Activated naive CD4-positive, alpha-beta T cell treated with anti-CD3 and anti-CD28 coated beads, Interleukin-2, amount 50 U/mL, for 16 hours (primary cell): ENCODE results near the gene POLR2F.

Source experiments
- DNase-seq: peaks from one replicate; pipeline ENCODE4 v3.0.0-alpha.2; 2020

Gene POLR2F

DNA sequence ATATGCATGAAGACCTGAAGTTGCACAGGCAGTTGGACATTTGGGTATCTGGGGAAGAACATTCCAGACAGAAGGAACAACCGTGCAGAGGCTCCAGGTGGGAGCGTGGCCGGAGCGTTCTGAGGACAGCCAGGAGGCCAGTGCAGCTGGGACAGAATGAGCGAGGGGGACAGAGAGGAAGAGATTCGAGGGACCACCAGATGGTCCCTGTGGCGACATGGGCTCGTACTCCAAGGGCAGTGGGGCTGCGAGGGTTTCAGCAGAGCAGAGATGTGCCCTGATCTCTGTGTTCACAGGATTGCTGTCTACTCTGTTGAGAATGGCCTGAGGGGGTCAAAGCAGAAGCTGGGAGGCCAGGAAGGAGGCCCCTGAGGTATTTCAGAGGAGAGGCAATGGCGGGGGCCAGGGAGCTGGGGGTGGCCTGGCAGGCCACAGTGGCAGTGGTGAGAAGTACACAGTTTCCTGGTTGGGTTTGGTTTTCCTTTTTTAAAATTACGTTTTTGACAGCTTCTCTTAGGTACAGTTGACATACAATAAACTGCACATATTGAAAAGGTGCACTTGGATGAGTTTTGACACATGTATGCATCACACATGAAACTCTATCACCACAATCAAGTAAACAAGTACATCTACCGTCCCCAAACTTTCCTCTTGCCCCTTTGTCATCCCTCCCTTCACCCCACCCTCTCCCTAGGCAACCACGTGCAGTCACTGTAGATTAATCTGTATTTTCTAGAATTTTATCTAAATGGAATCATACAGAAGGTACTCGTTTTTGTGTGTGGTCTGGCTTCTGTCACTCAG lies 55.7 kb downstream of the POLR2F start:
- DNase-seq = no peak

DNA sequence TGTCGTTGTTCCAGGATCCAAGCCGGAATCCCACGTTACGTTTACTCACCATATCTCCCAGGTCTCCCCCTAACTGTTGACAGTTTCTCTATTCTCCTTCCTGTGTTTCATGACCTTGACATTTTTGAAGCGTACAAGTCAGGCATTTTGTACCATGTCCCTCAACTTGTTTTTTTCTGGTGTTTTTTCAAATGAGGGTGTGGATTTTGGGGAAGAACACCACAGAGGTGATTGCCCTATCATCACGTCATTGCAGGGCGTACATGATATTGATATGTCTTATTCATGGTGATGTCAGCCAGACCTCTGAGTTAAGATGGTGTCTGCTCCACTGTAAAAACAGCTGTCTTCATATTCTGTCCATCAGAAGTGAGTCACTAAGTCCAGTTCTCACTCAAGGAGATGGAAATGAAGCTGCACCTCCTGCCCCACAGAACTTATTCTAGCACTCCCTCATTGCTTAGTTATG lies 59.1 kb downstream of the POLR2F start:
- DNase-seq = no peak

DNA sequence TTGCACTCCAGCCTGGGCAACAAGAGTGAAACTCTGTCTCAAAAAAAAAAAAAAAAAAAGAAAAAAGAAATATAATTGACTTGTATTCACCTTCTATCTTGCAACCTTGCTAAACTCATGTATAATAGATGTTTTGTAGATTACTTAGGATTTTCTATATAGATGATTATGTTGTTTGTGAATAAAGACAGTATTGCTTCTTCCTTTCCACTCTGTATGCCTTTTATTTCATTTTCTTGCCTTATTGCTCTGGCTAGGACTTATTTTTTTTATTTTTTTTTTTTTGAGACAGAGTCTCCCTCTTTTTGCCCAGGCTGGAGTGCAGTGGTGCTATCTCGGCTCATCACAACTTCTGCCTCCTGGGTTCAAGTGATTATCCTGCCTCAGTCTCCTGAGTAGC lies 60.6 kb downstream of the POLR2F start:
- no peak for DNase-seq

DNA sequence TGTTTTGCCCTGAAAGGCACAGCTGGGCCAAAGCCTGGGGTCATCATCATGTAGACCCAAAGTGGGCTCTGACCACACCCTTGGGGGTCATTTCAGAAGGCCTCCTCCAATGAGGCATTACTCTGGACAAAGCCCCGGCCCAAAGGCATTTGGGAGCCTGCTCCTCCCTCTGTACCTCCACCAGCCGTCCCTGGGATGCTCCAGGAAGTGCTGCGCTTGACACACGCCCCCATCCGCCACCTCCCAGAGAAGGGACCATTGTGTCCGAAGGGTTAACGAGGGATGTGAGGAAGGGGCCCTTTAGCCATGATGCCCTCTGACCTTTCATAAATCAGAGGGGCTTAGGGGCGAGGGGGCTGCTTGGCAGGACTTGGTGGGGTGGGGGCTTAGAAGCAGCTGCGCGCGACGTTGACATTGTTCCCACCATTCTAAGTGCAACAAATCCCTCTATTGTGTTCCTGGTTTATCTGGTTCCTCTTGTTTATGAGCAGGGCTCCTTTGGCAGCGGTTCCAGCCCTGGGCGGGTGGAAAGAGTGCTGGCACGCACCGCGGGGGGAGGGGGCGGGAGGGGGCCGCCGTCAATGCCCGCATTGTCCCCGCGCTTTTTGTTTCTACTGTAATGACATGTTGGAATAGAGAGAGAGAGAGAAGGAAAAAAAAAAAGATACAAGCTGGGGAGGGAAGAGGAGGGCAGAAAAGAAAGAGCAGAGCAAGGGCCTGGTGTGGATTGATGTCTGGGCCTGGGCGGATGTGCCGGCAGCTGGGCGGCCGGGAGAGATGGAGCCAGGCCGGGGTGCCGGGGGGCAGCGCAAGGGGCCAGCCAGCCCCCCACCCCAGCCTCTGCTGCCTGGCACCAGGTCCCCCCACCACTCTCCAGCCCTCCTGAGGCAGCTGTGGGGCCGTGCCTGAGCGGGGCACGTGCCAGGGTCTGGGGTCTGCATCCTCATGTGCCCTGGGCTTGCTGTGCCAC lies 63.0 kb downstream of the POLR2F start:
- DNase-seq = no peak

DNA sequence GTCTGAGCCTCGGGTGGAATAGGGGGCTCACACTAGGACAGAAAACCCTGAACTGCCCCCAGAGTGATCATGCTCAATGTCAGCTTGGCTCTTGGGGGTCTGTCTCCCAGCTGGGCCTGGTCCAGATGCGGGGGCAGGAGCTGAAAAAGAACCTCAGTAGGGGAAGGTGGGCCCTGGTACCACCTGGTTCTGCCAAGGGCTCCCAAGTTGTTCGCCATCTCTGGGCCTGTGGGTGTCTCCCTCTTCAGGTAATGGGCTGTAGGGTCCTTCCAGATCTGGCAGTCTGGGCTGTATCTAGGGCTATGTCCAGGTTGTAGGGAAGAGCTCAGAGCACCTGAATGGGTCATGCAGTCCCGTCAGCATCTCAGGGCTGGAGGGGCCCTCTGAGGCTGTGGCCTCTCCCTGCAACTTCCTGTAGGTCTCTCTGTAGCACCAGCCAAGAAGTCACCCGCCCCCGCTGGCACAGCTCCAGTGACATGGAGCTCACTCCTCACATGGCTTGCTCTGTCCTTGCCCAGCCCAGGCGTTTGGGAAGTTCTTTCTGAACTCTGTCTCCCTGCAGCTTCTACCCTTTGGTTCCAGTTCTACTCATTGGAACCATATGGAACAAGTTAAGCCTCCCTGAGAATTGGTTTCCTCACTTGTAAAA lies 63.9 kb downstream of the POLR2F start:
- DNase-seq = no peak

DNA sequence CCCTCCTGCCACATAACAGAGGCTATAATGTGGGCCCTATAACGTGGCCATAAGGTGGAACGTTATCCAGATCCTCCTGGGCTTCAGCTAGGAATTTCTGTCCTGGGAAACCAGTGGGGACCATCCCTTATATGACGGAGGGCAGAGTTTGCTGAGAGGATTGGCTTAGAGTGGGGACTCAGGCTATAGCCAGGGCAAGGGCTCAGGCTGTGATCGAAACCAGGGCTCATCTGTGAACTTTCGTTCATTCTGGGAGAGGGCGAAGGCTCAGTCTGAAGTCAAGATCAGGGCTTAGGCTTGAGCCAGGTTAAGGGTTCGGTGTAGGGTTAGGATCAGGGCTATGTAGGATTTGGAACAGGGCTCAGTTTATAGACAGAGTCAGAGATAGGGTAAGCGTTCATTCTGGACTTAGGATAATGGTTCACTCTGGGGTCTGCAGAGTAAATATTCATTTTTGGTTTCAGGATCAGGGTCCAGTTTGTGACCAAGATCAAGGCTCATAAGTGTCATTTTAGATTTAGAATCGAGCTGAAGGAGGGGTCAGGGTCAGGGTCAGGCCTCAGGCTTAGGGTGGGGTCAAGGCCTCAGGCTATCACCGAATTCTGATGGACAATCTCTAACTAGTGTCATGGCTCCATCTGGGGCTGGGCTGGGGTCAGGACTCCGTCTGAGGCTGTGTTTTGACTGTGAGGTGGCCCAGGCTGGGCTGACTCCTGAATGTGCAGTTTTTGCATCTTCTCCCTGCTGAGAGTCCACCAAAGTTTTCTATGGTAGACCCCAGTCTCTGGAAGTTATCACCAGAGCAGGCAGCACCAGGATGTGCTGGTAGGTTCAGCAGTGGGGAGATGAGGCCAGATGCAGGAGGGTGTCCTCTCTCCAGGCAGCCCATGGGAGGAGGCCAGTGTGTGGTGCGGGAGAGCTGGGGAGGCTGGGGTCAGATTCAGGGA lies 64.7 kb downstream of the POLR2F start:
- no peak for DNase-seq
